ENCODE results near the gene TUBGCP3. TPM values are rescaled to one million over a fixed set of nuclear protein-coding genes. Genes with fewer than 3 reads are reported as not detected.

Gene TUBGCP3
- total and polyA plus RNA-seq, 9 of the 15 experiments (the other 6 are each of a cell fraction or from before 2014, with no cell fraction given), result 3.0 to 24.8 (median 15.2) TPM

GRCh38 chr13:112587764-112588489, at the start of gene TUBGCP3 (continued):
- TF ChIP-seq, protein P1, sequence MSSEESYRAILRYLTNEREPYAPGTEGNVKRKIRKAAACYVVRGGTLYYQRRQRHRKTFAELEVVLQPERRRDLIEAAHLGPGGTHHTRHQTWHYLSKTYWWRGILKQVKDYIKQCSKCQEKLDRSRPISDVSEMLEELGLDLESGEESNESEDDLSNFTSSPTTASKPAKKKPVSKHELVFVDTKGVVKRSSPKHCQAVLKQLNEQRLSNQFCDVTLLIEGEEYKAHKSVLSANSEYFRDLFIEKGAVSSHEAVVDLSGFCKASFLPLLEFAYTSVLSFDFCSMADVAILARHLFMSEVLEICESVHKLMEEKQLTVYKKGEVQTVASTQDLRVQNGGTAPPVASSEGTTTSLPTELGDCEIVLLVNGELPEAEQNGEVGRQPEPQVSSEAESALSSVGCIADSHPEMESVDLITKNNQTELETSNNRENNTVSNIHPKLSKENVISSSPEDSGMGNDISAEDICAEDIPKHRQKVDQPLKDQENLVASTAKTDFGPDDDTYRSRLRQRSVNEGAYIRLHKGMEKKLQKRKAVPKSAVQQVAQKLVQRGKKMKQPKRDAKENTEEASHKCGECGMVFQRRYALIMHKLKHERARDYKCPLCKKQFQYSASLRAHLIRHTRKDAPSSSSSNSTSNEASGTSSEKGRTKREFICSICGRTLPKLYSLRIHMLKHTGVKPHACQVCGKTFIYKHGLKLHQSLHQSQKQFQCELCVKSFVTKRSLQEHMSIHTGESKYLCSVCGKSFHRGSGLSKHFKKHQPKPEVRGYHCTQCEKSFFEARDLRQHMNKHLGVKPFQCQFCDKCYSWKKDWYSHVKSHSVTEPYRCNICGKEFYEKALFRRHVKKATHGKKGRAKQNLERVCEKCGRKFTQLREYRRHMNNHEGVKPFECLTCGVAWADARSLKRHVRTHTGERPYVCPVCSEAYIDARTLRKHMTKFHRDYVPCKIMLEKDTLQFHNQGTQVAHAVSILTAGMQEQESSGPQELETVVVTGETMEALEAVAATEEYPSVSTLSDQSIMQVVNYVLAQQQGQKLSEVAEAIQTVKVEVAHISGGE (CRISPR knock-in tag; IDR thresholded peaks at IDR 0.05), result peak; percentile 91 to 99 (median 97)
- peak; percentile 82 for TF ChIP-seq MYC (IDR thresholded peaks at IDR 0.05; ENCODE audit: low read depth, low read length)
- TF ChIP-seq MYC (CRISPR knock-in tag; IDR thresholded peaks at IDR 0.05; ENCODE audit: borderline replicate concordance, low read depth), result no peak
- peak; percentile 76; the same call in 1 of the 2 replicates for TF ChIP-seq BRD4 (IDR thresholded peaks at IDR 0.05)
- peak; percentile 50; the same call in 1 of the 2 replicates for TF ChIP-seq ZNF282 (CRISPR knock-in tag; IDR thresholded peaks at IDR 0.05)
- TF ChIP-seq ZZZ3 (IDR thresholded peaks at IDR 0.05), result no peak
- TF ChIP-seq, protein P2, sequence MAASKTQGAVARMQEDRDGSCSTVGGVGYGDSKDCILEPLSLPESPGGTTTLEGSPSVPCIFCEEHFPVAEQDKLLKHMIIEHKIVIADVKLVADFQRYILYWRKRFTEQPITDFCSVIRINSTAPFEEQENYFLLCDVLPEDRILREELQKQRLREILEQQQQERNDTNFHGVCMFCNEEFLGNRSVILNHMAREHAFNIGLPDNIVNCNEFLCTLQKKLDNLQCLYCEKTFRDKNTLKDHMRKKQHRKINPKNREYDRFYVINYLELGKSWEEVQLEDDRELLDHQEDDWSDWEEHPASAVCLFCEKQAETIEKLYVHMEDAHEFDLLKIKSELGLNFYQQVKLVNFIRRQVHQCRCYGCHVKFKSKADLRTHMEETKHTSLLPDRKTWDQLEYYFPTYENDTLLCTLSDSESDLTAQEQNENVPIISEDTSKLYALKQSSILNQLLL (CRISPR knock-in tag; IDR thresholded peaks at IDR 0.05; ENCODE audit: borderline replicate concordance), result no peak
- TF ChIP-seq SOX6 (IDR thresholded peaks at IDR 0.05), result no peak
- TF ChIP-seq MAZ (CRISPR knock-in tag; conservative IDR thresholded peaks at IDR 0.05 in 1 of 2, IDR thresholded peaks at IDR 0.05 in 1 of 2), result peak in 1 of 2 experiments; percentile 51; a peak in 2 of 4 replicates
- 0 out of 2 replicates have a peak, but pooled peaks have one; percentile 74 for TF ChIP-seq SRSF3 (IDR thresholded peaks at IDR 0.05; ENCODE audit: insufficient read depth, low read length)
- TF ChIP-seq HCFC1 (IDR thresholded peaks at IDR 0.05; ENCODE audit: low read depth, low read length), result peak; percentile 77
- TF ChIP-seq HNRNPH1 (optimal IDR thresholded peaks at IDR 0.05; ENCODE audit: low read depth, low read length), result no peak
- TF ChIP-seq GATAD2A (IDR thresholded peaks at IDR 0.05), result no peak
- TF ChIP-seq TCF7 (IDR thresholded peaks at IDR 0.05; ENCODE audit: borderline replicate concordance), result no peak
- no peak for TF ChIP-seq ARID2 (IDR thresholded peaks at IDR 0.05)
- no peak for TF ChIP-seq KAT8 (IDR thresholded peaks at IDR 0.05; ENCODE audit: low read depth)
- TF ChIP-seq NR2F6 (CRISPR knock-in tag; IDR thresholded peaks at IDR 0.05), result no peak
- no peak for TF ChIP-seq YBX1 (IDR thresholded peaks at IDR 0.05)
- TF ChIP-seq COPS2 (conservative IDR thresholded peaks at IDR 0.05), result no peak
- TF ChIP-seq HLTF (IDR thresholded peaks at IDR 0.05), result no peak
- TF ChIP-seq NFYB (IDR thresholded peaks at IDR 0.05; ENCODE audit: extremely low read depth, insufficient read length), result no peak
- no peak for TF ChIP-seq ZKSCAN8 (CRISPR knock-in tag; IDR thresholded peaks at IDR 0.05)
- TF ChIP-seq ZNF124 (CRISPR knock-in tag; IDR thresholded peaks at IDR 0.05), result peak; percentile 65; the same call in 1 of the 2 replicates
- TF ChIP-seq TEAD2 (tag; IDR thresholded peaks at IDR 0.05), result no peak
- peak; percentile 83 for TF ChIP-seq TAF1 (IDR thresholded peaks at IDR 0.05; ENCODE audit: control insufficient read depth, extremely low read depth, insufficient read depth, low read length, severe bottlenecking)
- TF ChIP-seq NELFE (IDR thresholded peaks at IDR 0.05; ENCODE audit: insufficient read depth, insufficient read length), result no peak
